Liver (tissue), 3 donors: ENCODE measurements around the gene PPP6R3.

Experiments used
- FOXA1 ChIP-seq: IDR thresholded peaks from 2 replicates; pipeline ENCODE4 v1.6.1; 2016; ENCODE audit warnings: antibody characterized with exemption
- GABPA ChIP-seq, 2 donors: IDR thresholded peaks in 1 of 2; conservative IDR thresholded peaks in 1 of 2; 2 replicates each; pipeline ENCODE4 v1.6.1; 2016; ENCODE audit warnings: antibody characterized with exemption in 2 of 2, mild to moderate bottlenecking in 1 of 2, moderate library complexity in 1 of 2
- HNF4A ChIP-seq, 2 donors: conservative IDR thresholded peaks; 2 replicates each; pipeline ENCODE4 v1.6.1; 2016; ENCODE audit warnings: antibody characterized with exemption in 2 of 2, mild to moderate bottlenecking in 2 of 2
- JUND ChIP-seq, 2 donors: IDR thresholded peaks; 2 replicates each; pipeline ENCODE4 v1.6.1; 2016; ENCODE audit warnings: antibody characterized with exemption in 2 of 2
- RAD21 ChIP-seq, 2 donors: IDR thresholded peaks; 2 replicates each; pipeline ENCODE4 v1.6.1; 2016; ENCODE audit warnings: antibody characterized with exemption in 2 of 2, mild to moderate bottlenecking in 2 of 2
- SP1 ChIP-seq: IDR thresholded peaks from 2 replicates; pipeline ENCODE4 v1.6.1; 2018; ENCODE audit warnings: antibody characterized with exemption, mild to moderate bottlenecking
- TAF1 ChIP-seq: conservative IDR thresholded peaks from 2 replicates; pipeline ENCODE4 v1.6.1; 2016; ENCODE audit warnings: antibody characterized with exemption, mild to moderate bottlenecking
- YY1 ChIP-seq: IDR thresholded peaks from 2 replicates; pipeline ENCODE4 v1.6.1; 2016; ENCODE audit warnings: antibody characterized with exemption, mild to moderate bottlenecking
- TF ChIP-seq, protein P1 (sequence below): IDR thresholded peaks from 2 replicates; pipeline ENCODE4 v1.6.1; 2016; ENCODE audit warnings: antibody characterized with exemption, mild to moderate bottlenecking
- TF ChIP-seq, protein P2 (sequence below): fragments of 150-350 bp; IDR thresholded peaks from 2 replicates; pipeline ENCODE4 v1.5.1; 2017; ENCODE audit warnings: improper control_type of control experiment, low read depth, low read length; ENCODE audit not compliant: missing input control
- TF ChIP-seq, protein P3 (sequence below): IDR thresholded peaks from 2 replicates; pipeline ENCODE4 v1.6.1; 2016; ENCODE audit warnings: antibody characterized with exemption
- TF ChIP-seq, protein P4 (sequence below): IDR thresholded peaks from 2 replicates; pipeline ENCODE4 v1.6.1; 2016; ENCODE audit warnings: antibody characterized with exemption
- donor health status: healthy.
- donor health status: healthy.

DNA sequence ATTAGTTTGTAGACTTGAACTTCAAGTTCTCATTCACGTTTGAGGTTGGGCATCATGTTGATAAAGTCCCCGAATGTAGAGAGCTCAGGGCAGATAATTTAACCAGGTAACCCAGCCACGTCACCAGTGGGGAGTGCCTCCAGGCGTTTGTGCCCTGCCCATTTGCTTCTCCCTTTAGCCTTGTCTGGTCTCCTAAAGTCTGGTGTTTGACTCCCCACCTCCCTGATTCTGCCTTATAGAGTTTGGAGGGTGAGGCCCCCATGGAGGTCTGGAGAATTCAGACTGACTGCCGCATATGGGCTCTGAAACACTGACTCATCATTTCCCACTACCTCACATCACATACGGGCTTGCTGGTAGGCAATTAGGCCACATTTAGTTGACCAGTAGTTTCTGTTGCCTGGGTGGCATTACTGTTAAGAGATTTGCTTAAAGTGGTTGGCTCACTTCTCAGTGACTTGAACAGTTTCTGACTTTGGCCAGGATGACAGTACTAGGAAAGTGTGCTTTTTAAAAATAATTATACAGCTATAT, 124.5 kb downstream of the PPP6R3 start:
- TF ChIP-seq, protein P1, sequence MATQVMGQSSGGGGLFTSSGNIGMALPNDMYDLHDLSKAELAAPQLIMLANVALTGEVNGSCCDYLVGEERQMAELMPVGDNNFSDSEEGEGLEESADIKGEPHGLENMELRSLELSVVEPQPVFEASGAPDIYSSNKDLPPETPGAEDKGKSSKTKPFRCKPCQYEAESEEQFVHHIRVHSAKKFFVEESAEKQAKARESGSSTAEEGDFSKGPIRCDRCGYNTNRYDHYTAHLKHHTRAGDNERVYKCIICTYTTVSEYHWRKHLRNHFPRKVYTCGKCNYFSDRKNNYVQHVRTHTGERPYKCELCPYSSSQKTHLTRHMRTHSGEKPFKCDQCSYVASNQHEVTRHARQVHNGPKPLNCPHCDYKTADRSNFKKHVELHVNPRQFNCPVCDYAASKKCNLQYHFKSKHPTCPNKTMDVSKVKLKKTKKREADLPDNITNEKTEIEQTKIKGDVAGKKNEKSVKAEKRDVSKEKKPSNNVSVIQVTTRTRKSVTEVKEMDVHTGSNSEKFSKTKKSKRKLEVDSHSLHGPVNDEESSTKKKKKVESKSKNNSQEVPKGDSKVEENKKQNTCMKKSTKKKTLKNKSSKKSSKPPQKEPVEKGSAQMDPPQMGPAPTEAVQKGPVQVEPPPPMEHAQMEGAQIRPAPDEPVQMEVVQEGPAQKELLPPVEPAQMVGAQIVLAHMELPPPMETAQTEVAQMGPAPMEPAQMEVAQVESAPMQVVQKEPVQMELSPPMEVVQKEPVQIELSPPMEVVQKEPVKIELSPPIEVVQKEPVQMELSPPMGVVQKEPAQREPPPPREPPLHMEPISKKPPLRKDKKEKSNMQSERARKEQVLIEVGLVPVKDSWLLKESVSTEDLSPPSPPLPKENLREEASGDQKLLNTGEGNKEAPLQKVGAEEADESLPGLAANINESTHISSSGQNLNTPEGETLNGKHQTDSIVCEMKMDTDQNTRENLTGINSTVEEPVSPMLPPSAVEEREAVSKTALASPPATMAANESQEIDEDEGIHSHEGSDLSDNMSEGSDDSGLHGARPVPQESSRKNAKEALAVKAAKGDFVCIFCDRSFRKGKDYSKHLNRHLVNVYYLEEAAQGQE, result no peak
- no peak for TF ChIP-seq YY1
- no peak for TF ChIP-seq JUND (IDR thresholded peaks at IDR 0.05)
- TF ChIP-seq, protein P2, sequence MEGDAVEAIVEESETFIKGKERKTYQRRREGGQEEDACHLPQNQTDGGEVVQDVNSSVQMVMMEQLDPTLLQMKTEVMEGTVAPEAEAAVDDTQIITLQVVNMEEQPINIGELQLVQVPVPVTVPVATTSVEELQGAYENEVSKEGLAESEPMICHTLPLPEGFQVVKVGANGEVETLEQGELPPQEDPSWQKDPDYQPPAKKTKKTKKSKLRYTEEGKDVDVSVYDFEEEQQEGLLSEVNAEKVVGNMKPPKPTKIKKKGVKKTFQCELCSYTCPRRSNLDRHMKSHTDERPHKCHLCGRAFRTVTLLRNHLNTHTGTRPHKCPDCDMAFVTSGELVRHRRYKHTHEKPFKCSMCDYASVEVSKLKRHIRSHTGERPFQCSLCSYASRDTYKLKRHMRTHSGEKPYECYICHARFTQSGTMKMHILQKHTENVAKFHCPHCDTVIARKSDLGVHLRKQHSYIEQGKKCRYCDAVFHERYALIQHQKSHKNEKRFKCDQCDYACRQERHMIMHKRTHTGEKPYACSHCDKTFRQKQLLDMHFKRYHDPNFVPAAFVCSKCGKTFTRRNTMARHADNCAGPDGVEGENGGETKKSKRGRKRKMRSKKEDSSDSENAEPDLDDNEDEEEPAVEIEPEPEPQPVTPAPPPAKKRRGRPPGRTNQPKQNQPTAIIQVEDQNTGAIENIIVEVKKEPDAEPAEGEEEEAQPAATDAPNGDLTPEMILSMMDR, result no peak
- TF ChIP-seq SP1, result no peak
- TF ChIP-seq, protein P3, sequence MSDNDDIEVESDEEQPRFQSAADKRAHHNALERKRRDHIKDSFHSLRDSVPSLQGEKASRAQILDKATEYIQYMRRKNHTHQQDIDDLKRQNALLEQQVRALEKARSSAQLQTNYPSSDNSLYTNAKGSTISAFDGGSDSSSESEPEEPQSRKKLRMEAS, result no peak
- TF ChIP-seq HNF4A (conservative IDR thresholded peaks at IDR 0.05), result no peak
- TF ChIP-seq, protein P4, sequence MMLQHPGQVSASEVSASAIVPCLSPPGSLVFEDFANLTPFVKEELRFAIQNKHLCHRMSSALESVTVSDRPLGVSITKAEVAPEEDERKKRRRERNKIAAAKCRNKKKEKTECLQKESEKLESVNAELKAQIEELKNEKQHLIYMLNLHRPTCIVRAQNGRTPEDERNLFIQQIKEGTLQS, result no peak
- TF ChIP-seq RAD21 (IDR thresholded peaks at IDR 0.05), result no peak
- no peak for TF ChIP-seq TAF1
- no peak for TF ChIP-seq FOXA1
- no peak for TF ChIP-seq GABPA (IDR thresholded peaks at IDR 0.05 in 1 of 2, conservative IDR thresholded peaks at IDR 0.05 in 1 of 2)
